ENCODE data around the gene MYO18B. TPM values are rescaled to one million over a fixed set of nuclear protein-coding genes. Genes with fewer than 3 reads are reported as not detected.

MYO18B gene
- polyA plus RNA-seq, 3 donors = not detected

GRCh38 chr22:25764270-25765015 is 22.5 kb downstream of the MYO18B start:
- no peak overlapping the region for H3K27ac Mint-ChIP-seq

DNA sequence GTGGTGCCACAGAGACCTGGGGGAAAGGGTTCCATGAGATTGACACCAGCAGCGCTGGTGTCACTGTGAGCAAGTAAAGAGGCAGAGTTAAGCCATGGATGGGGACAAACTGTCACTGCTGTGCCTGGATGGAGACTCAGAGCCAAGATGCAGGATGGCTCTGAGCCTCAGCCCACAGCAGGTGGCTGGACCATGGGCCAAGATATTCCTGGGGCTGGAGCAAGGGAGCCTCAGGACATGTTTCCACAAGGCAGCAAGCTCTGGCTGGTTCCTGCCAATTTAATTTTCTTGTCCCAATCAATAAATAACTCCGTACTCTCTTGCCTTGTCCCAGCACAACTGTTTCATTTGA is 23.0 kb downstream of the MYO18B start:
- Histone ChIP-seq H3K9me3 (replicated peaks in 1 of 2; ENCODE audit: control insufficient read depth in 1 of 2, insufficient read depth in 1 of 2, low read length in 2 of 2) (peaks cover 11 to 22% of the 10 kb centered on the region in 2 donors), H4K20me1 (ENCODE audit: insufficient read depth, low read length) (no peaks in the 10 kb centered on the region), H3K36me3 (replicated peaks in 1 of 2; ENCODE audit: control insufficient read depth in 1 of 2, insufficient read depth in 2 of 2, low read length in 2 of 2) (no peaks in the 10 kb centered on the region), H3K27ac (ENCODE audit: low read depth in 1 of 2, low read length in 2 of 2) (no peak overlapping the region), H3K27me3 (ENCODE audit: control insufficient read depth in 2 of 2, insufficient read depth in 2 of 2, low read length in 2 of 2) (no peaks in the 10 kb centered on the region), H2AFZ (ENCODE audit: insufficient read depth, low read depth, low read length, poor library complexity, severe bottlenecking) (no peak overlapping the region), H3K4me3 (replicated peaks in 1 of 3; ENCODE audit: low read depth in 2 of 3, low read length in 3 of 3) (no peak overlapping the region), H3K4me2 (replicated peaks; ENCODE audit: extremely low read depth, low read length, poor library complexity, severe bottlenecking) (no peak overlapping the region), H3K79me2 (ENCODE audit: insufficient read depth, low read length) (no peaks in the 10 kb centered on the region), H3K4me1 (ENCODE audit: control insufficient read depth in 1 of 2, insufficient read depth in 2 of 2, low read length in 2 of 2) (peaks cover 7% of the 10 kb centered on the region in 2 donors), H3K9ac (ENCODE audit: insufficient read depth, low read length, poor library complexity, severe bottlenecking) (no peak overlapping the region)
- H3K4me3 Mint-ChIP-seq = no peak overlapping the region
- no peak for DNase-seq
- 90% methylated on average over 2 of the region's 2 CpGs for WGBS (ENCODE audit: insufficient coverage)
- no peak overlapping the region for H3K27ac Mint-ChIP-seq
- TF ChIP-seq, protein P1, sequence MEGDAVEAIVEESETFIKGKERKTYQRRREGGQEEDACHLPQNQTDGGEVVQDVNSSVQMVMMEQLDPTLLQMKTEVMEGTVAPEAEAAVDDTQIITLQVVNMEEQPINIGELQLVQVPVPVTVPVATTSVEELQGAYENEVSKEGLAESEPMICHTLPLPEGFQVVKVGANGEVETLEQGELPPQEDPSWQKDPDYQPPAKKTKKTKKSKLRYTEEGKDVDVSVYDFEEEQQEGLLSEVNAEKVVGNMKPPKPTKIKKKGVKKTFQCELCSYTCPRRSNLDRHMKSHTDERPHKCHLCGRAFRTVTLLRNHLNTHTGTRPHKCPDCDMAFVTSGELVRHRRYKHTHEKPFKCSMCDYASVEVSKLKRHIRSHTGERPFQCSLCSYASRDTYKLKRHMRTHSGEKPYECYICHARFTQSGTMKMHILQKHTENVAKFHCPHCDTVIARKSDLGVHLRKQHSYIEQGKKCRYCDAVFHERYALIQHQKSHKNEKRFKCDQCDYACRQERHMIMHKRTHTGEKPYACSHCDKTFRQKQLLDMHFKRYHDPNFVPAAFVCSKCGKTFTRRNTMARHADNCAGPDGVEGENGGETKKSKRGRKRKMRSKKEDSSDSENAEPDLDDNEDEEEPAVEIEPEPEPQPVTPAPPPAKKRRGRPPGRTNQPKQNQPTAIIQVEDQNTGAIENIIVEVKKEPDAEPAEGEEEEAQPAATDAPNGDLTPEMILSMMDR (IDR thresholded peaks at IDR 0.05) = no peak
- H3K4me1 Mint-ChIP-seq = peaks cover 8% of the 10 kb centered on the region
- peaks cover 9 to 21% (median 16%) of the 10 kb centered on the region in 7 donors for H3K9me3 Mint-ChIP-seq
- no peaks in the 10 kb centered on the region for H3K36me3 Mint-ChIP-seq
- intact Hi-C loops (cut with micrococcal nuclease) = no loop called here
- H3K27me3 Mint-ChIP-seq (ENCODE audit: low read depth in 3 of 3) = peaks cover 5 to 8% (median 8%) of the 10 kb centered on the region in 3 donors

More at GRCh38 chr22:25764270-25765015, 22.5 kb downstream of the MYO18B start:
- peaks cover 14% of the 10 kb centered on the region for H3K4me1 Mint-ChIP-seq
- DNase-seq = no peak
- no peak overlapping the region for H3K4me3 Mint-ChIP-seq
- intact Hi-C loops (cut with micrococcal nuclease) = no loop called here
- Histone ChIP-seq H3K4me2 (replicated peaks; ENCODE audit: extremely low read depth, low read length, poor library complexity, severe bottlenecking) (no peak overlapping the region), H3K4me1 (ENCODE audit: control insufficient read depth in 1 of 2, insufficient read depth in 2 of 2, low read length in 2 of 2) (peaks cover 12 to 13% of the 10 kb centered on the region in 2 donors), H3K79me2 (ENCODE audit: insufficient read depth, low read length) (no peaks in the 10 kb centered on the region), H2AFZ (ENCODE audit: insufficient read depth, low read depth, low read length, poor library complexity, severe bottlenecking) (no peak overlapping the region), H3K27ac (ENCODE audit: low read depth in 1 of 2, low read length in 2 of 2) (no peak overlapping the region), H3K27me3 (ENCODE audit: control insufficient read depth in 2 of 2, insufficient read depth in 2 of 2, low read length in 2 of 2) (no peaks in the 10 kb centered on the region), H3K9ac (ENCODE audit: insufficient read depth, low read length, poor library complexity, severe bottlenecking) (no peak overlapping the region), H3K36me3 (replicated peaks in 1 of 2; ENCODE audit: control insufficient read depth in 1 of 2, insufficient read depth in 2 of 2, low read length in 2 of 2) (no peaks in the 10 kb centered on the region), H3K4me3 (replicated peaks in 1 of 3; ENCODE audit: low read depth in 2 of 3, low read length in 3 of 3) (no peak overlapping the region), H3K9me3 (replicated peaks in 1 of 2; ENCODE audit: control insufficient read depth in 1 of 2, insufficient read depth in 1 of 2, low read length in 2 of 2) (peaks cover 11 to 22% of the 10 kb centered on the region in 2 donors), H4K20me1 (ENCODE audit: insufficient read depth, low read length) (no peaks in the 10 kb centered on the region)
- no peaks in the 10 kb centered on the region for H3K36me3 Mint-ChIP-seq
- TF ChIP-seq, protein P1 (IDR thresholded peaks at IDR 0.05) = no peak
- H3K27me3 Mint-ChIP-seq (ENCODE audit: low read depth in 3 of 3) = peaks cover 4 to 8% (median 7%) of the 10 kb centered on the region in 3 donors
- 86% methylated on average over 7 of the region's 8 CpGs for WGBS (ENCODE audit: insufficient coverage)
- H3K9me3 Mint-ChIP-seq = peaks cover 9 to 21% (median 15%) of the 10 kb centered on the region in 7 donors
